Thoracic aorta (tissue), 2 donors: ENCODE measurements around the gene DOCK10. TPM values are rescaled to one million over a fixed set of nuclear protein-coding genes. Genes with fewer than 3 reads are reported as not detected.

Source experiments
- ATAC-seq: fragments of 150-250 bp; one replicate; pipeline ENCODE4 v1.8.0; 2017; ENCODE audit warnings: low read depth; ENCODE audit not compliant: insufficient number of reproducible peaks, low FRiP score
- DNase-seq: peaks from one replicate; pipeline ENCODE4 v3.0.0-alpha.2; 2020; ENCODE audit warnings: low spot score
- H3K27ac ChIP-seq, 2 donors: fragments of 200-600 bp; sonication (generic); 1 replicate in 1 of 2; 2 replicates in 1 of 2; pipeline ENCODE4 v1.5.1; 2016; ENCODE audit warnings: mild to moderate bottlenecking in 2 of 2, moderate library complexity in 2 of 2
- H3K27me3 ChIP-seq: fragments of 200-600 bp; sonication (generic); replicated peaks from 2 replicates; pipeline ENCODE4 v1.6.0; 2016; ENCODE audit warnings: mild to moderate bottlenecking; ENCODE audit not compliant: insufficient read depth
- H3K36me3 ChIP-seq: fragments of 200-600 bp; sonication (generic); one replicate; pipeline ENCODE4 v1.5.1; 2016
- H3K4me1 ChIP-seq, 2 donors: fragments of 200-600 bp; sonication (generic); 1 replicate in 1 of 2; 2 replicates in 1 of 2; pipeline versions ENCODE4 v1.5.1 to v1.6.0; 2016; ENCODE audit warnings: low read depth in 2 of 2, mild to moderate bottlenecking in 1 of 2; ENCODE audit not compliant: control insufficient read depth in 1 of 2
- H3K4me3 ChIP-seq: fragments of 200-600 bp; sonication (generic); 2 replicates; pipeline ENCODE4 v1.5.1; 2016; ENCODE audit warnings: mild to moderate bottlenecking
- H3K9me3 ChIP-seq: fragments of 200-600 bp; sonication (generic); 2 replicates; pipeline ENCODE4 v1.5.1; 2016
- CTCF ChIP-seq: fragments of 200-600 bp; sonication (generic); IDR thresholded peaks from one replicate; pipeline ENCODE4 v1.5.1; 2019; ENCODE audit warnings: antibody characterized with exemption
- total RNA-seq, 2 donors: library from RNA; depleted of rRNA; stranded (reverse); fragments of >200 nt; gene quantifications; one replicate each; pipeline versions ENCODE4 v1.1.0 to v1.2.3, GENCODE V29; 2016

DOCK10 gene
- total RNA-seq, 2 donors from 2014 or later = 44.9 to 53.0 TPM

DNA sequence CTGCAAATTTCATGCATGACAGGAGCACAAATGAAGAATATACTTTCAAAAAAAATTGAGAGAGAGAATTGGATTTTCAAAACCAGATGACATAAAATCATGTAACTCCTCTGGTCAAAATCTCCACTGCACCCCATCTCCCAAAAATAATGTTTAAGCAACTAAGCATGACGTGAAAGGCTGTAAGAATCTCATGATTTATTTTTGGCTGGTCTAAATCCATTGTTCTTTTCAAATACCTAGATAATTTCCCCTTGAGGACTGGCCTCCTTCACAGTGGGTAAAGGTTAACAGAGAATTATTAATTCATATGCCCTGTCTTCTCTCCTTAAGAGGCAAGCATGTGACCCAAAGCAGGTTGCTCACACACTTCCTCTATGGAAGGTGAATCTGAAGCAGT is 224.6 kb downstream of the DOCK10 start:
- ATAC-seq = no peak
- H3K9me3 ChIP-seq = no peaks in the 10 kb centered on the region

GRCh38 chr2:224816816-224817215 is 225.5 kb downstream of the DOCK10 start:
- DNase-seq (no peak), ATAC-seq (no peak)
- Histone ChIP-seq H3K27ac (no peak overlapping the region), H3K4me3 (no peak overlapping the region), H3K4me1 (no peaks in the 10 kb centered on the region), H3K36me3 (peaks cover 7% of the 10 kb centered on the region), H3K9me3 (no peaks in the 10 kb centered on the region), H3K27me3 (no peaks in the 10 kb centered on the region)
- TF ChIP-seq CTCF = no peak

More for the DNA sequence above, 224.6 kb downstream of the DOCK10 start:
- no peak for TF ChIP-seq CTCF
- Histone ChIP-seq H3K36me3 (peaks cover 7% of the 10 kb centered on the region), H3K4me3 (no peak overlapping the region), H3K4me1 (no peaks in the 10 kb centered on the region), H3K27me3 (no peaks in the 10 kb centered on the region), H3K27ac (no peak overlapping the region)
- DNase-seq = no peak

- Histone ChIP-seq H3K9me3 (no peaks in the 10 kb centered on the region), H3K4me1 (no peaks in the 10 kb centered on the region), H3K36me3 (peaks cover 5% of the 10 kb centered on the region), H3K27ac (no peak overlapping the region), H3K27me3 (no peaks in the 10 kb centered on the region), H3K4me3 (no peak overlapping the region)
- no peak for DNase-seq
- ATAC-seq = no peak
- TF ChIP-seq CTCF = no peak
Observed at GRCh38 chr2:224813578-224813977, 228.7 kb downstream of the DOCK10 start.

GRCh38 chr2:224807153-224807964 is 234.9 kb downstream of the DOCK10 start:
- no peaks in the 10 kb centered on the region for H3K9me3 ChIP-seq
- TF ChIP-seq CTCF = no peak
- peaks cover 11% of the 10 kb centered on the region for H3K36me3 ChIP-seq
- H3K4me3 ChIP-seq = no peak overlapping the region
- H3K27ac ChIP-seq = no peak overlapping the region
- ATAC-seq = no peak
- H3K27me3 ChIP-seq = no peaks in the 10 kb centered on the region
- H3K4me1 ChIP-seq = no peaks in the 10 kb centered on the region
- no peak for DNase-seq

DNA sequence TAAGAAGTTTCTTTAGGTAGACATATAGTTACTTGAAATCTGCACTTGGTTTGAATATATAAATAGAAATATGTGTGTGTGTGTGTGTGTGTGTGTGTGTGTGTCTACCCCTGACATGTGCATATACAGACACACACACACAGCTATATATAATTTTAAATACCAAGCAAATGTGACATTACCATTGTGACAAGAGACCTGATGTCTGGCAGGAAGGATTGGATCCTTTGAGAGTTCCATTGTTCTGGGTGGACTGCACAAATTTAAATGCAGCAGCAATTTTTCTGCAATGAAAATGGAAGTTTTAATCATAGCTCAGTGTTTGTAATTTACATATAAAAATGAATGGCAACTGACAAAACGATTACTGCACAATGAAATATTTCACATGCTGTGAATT is 238.3 kb downstream of the DOCK10 start:
- TF ChIP-seq CTCF = no peak
- H3K9me3 ChIP-seq = no peaks in the 10 kb centered on the region
- no peaks in the 10 kb centered on the region for H3K27me3 ChIP-seq
- DNase-seq (no peak), ATAC-seq (no peak)
- peaks cover 11% of the 10 kb centered on the region for H3K36me3 ChIP-seq
- H3K4me1 ChIP-seq = no peaks in the 10 kb centered on the region
- H3K4me3 ChIP-seq = no peak overlapping the region
- H3K27ac ChIP-seq = no peak overlapping the region
